HEK293 (cell line): ENCODE results near the gene CXCL3.

Experiments
- CTCF ChIA-PET: fragments of 350-600 bp; formaldehyde crosslinking; extraction: SDS; loops from one replicate; lab custom pipeline; 2021; ENCODE audit warnings: antibody characterized with exemption; lab: Yijun Ruan, JAX
- POLR2A ChIA-PET: fragments of 300-600 bp; formaldehyde crosslinking; extraction: SDS; loops from one replicate; lab custom pipeline; 2020; ENCODE audit warnings: antibody characterized with exemption, inconsistent platforms; lab: Yijun Ruan, JAX
- H3K27ac ChIP-seq: fragments of 200-500 bp; sonication (Bioruptor generic); 2 replicates; pipeline ENCODE4 v1.5.1; 2014; ENCODE audit warnings: low read depth, low read length, control low read depth, inconsistent platforms; ENCODE audit errors: extremely low read depth
- H3K36me3 ChIP-seq, 2 experiments: fragments of 200-500 bp in 1 of 2; sonication (Bioruptor generic) in 1 of 2; 1 replicate in 1 of 2; 2 replicates in 1 of 2; pipeline ENCODE4 v1.5.1; 2014 to 2017; ENCODE audit warnings: inconsistent platforms in 2 of 2, low read length in 2 of 2; ENCODE audit not compliant: control insufficient read depth in 2 of 2, insufficient read depth in 1 of 2
- H3K4me1 ChIP-seq: fragments of 200-500 bp; sonication (Bioruptor generic); 2 replicates; pipeline ENCODE4 v1.5.1; 2014; ENCODE audit warnings: mild to moderate bottlenecking, low read length, inconsistent platforms; ENCODE audit not compliant: control insufficient read depth, insufficient read depth
- H3K4me3 ChIP-seq: 2 replicates; pipeline ENCODE4 v1.5.1; 2011; ENCODE audit warnings: low read depth, mild to moderate bottlenecking, control low read depth, low read length, moderate library complexity
- H3K9me3 ChIP-seq: fragments of 200-500 bp; sonication (Bioruptor generic); 2 replicates; pipeline ENCODE4 v1.5.1; 2014; ENCODE audit warnings: low read depth, low read length, inconsistent platforms; ENCODE audit not compliant: control insufficient read depth, insufficient read depth
- HOXC10 ChIP-seq: sonication (generic); formaldehyde crosslinking; IDR thresholded peaks from 2 replicates; pipeline ENCODE4 v1.8.1; 2023; ENCODE audit warnings: mild to moderate bottlenecking, missing genetic modification reagents
- INSM2 ChIP-seq: fragments of 450-650 bp; formaldehyde crosslinking; IDR thresholded peaks from 2 replicates; pipeline ENCODE4 v1.5.1; 2016; ENCODE audit warnings: missing biosample characterization, missing genetic modification characterization
- MEIS1 ChIP-seq: sonication (generic); formaldehyde crosslinking; IDR thresholded peaks from 2 replicates; pipeline ENCODE4 v1.8.1; 2022; ENCODE audit warnings: missing genetic modification reagents, mild to moderate bottlenecking, borderline replicate concordance
- PATZ1 ChIP-seq: fragments of 450-650 bp; formaldehyde crosslinking; IDR thresholded peaks from 2 replicates; pipeline ENCODE4 v1.5.1; 2016; ENCODE audit warnings: missing biosample characterization, missing genetic modification characterization
- SETDB1 ChIP-seq: IDR thresholded peaks from one replicate; pipeline ENCODE4 v1.6.1; 2017; ENCODE audit warnings: mild to moderate bottlenecking, low read length, moderate library complexity, mixed read lengths; ENCODE audit not compliant: insufficient read length
- TCF7L2 ChIP-seq: IDR thresholded peaks from 2 replicates; pipeline ENCODE4 v1.6.1; 2011; ENCODE audit warnings: low read depth, mild to moderate bottlenecking, inconsistent platforms, low read length, moderate library complexity, borderline replicate concordance
- ZBTB48 ChIP-seq: fragments of 450-650 bp; formaldehyde crosslinking; IDR thresholded peaks from 2 replicates; pipeline ENCODE4 v1.5.1; 2016; ENCODE audit warnings: missing biosample characterization, missing genetic modification characterization
- ZEB2 ChIP-seq: fragments of 450-650 bp; formaldehyde crosslinking; IDR thresholded peaks from 2 replicates; pipeline ENCODE4 v1.5.1; 2016; ENCODE audit warnings: missing biosample characterization, missing genetic modification characterization
- ZNF174 ChIP-seq: fragments of 450-650 bp; formaldehyde crosslinking; IDR thresholded peaks from 2 replicates; pipeline ENCODE4 v1.5.0; 2017; ENCODE audit warnings: missing biosample characterization, mild to moderate bottlenecking, missing genetic modification characterization
- ZNF214 ChIP-seq: fragments of 450-650 bp; formaldehyde crosslinking; IDR thresholded peaks from 2 replicates; pipeline ENCODE4 v1.5.1; 2017; ENCODE audit warnings: missing biosample characterization, mild to moderate bottlenecking, missing genetic modification characterization, borderline replicate concordance
- ZNF239 ChIP-seq: fragments of 450-650 bp; formaldehyde crosslinking; IDR thresholded peaks from 2 replicates; pipeline ENCODE4 v1.5.1; 2016; ENCODE audit warnings: missing biosample characterization, missing genetic modification characterization
- ZNF280C ChIP-seq: fragments of 450-650 bp; formaldehyde crosslinking; IDR thresholded peaks from 2 replicates; pipeline ENCODE4 v1.5.1; 2016; ENCODE audit warnings: missing biosample characterization, missing genetic modification characterization
- ZNF311 ChIP-seq: fragments of 450-650 bp; formaldehyde crosslinking; IDR thresholded peaks from 2 replicates; pipeline ENCODE4 v1.5.1; 2017; ENCODE audit warnings: missing biosample characterization, missing genetic modification characterization, borderline replicate concordance
- ZNF433 ChIP-seq: fragments of 450-650 bp; formaldehyde crosslinking; IDR thresholded peaks from 2 replicates; pipeline ENCODE4 v1.5.1; 2016; ENCODE audit warnings: missing biosample characterization, missing genetic modification characterization, low read depth
- ZNF48 ChIP-seq: fragments of 450-650 bp; formaldehyde crosslinking; IDR thresholded peaks from 2 replicates; pipeline ENCODE4 v1.5.1; 2016; ENCODE audit warnings: missing biosample characterization, missing genetic modification characterization
- ZNF488 ChIP-seq: fragments of 450-650 bp; formaldehyde crosslinking; IDR thresholded peaks from 2 replicates; pipeline ENCODE4 v1.5.1; 2016; ENCODE audit warnings: missing biosample characterization, missing genetic modification characterization
- ZNF596 ChIP-seq: fragments of 450-650 bp; IDR thresholded peaks from 2 replicates; pipeline ENCODE4 v1.5.0; 2018; ENCODE audit warnings: missing biosample characterization, mild to moderate bottlenecking, missing genetic modification characterization, moderate library complexity
- ZNF654 ChIP-seq: fragments of 450-650 bp; formaldehyde crosslinking; IDR thresholded peaks from 2 replicates; pipeline ENCODE4 v1.5.1; 2016; ENCODE audit warnings: low read depth, missing biosample characterization, missing genetic modification characterization
- ZNF692 ChIP-seq: fragments of 450-650 bp; formaldehyde crosslinking; IDR thresholded peaks from 2 replicates; pipeline ENCODE4 v1.5.1; 2016; ENCODE audit warnings: missing biosample characterization, missing genetic modification characterization
- ZNF777 ChIP-seq: fragments of 450-650 bp; formaldehyde crosslinking; IDR thresholded peaks from 2 replicates; pipeline ENCODE4 v1.5.1; 2017; ENCODE audit warnings: missing biosample characterization, missing genetic modification characterization, borderline replicate concordance
- ZNF785 ChIP-seq: fragments of 450-650 bp; formaldehyde crosslinking; IDR thresholded peaks from 2 replicates; pipeline ENCODE4 v1.5.1; 2016; ENCODE audit warnings: missing biosample characterization, missing genetic modification characterization
- ZNF830 ChIP-seq: fragments of 450-650 bp; IDR thresholded peaks from 2 replicates; pipeline ENCODE4 v1.5.0; 2018; ENCODE audit warnings: missing biosample characterization, missing genetic modification characterization, low read depth, mild to moderate bottlenecking, moderate library complexity
- ZSCAN23 ChIP-seq: fragments of 450-650 bp; formaldehyde crosslinking; IDR thresholded peaks from 2 replicates; pipeline ENCODE4 v1.5.1; 2016; ENCODE audit warnings: missing biosample characterization, missing genetic modification characterization

The CXCL3 gene

GRCh38 chr4:74012130-74012529 lies 26.4 kb downstream of the CXCL3 start:
- CTCF ChIA-PET = no interaction called here
- POLR2A ChIA-PET = no interaction called here
- no peaks in the 10 kb centered on the region for H3K36me3 ChIP-seq
- H3K27ac ChIP-seq = no peak overlapping the region
- no peaks in the 10 kb centered on the region for H3K4me1 ChIP-seq
- H3K4me3 ChIP-seq = no peak overlapping the region
- TF ChIP-seq ZNF488 (tag by site-specific recombination) = no peak
- no peak for TF ChIP-seq HOXC10
- no peak for TF ChIP-seq ZNF692
- TF ChIP-seq SETDB1 = no peak
- TF ChIP-seq ZNF239 = no peak
- no peaks in the 10 kb centered on the region for H3K9me3 ChIP-seq

GRCh38 chr4:74009307-74009706 lies 29.2 kb downstream of the CXCL3 start:
- Histone ChIP-seq H3K4me3 (no peak overlapping the region), H3K4me1 (no peaks in the 10 kb centered on the region), H3K36me3 (no peaks in the 10 kb centered on the region)
- TF ChIP-seq ZSCAN23 (tag by site-specific recombination) = no peak
- no peak for TF ChIP-seq PATZ1
- no peak for TF ChIP-seq ZEB2 (tag by site-specific recombination)
- no peak for TF ChIP-seq ZBTB48 (tag by site-specific recombination)
- TF ChIP-seq MEIS1 (CRISPR knock-in tag) = no peak
- no peak for TF ChIP-seq ZNF777 (tag by site-specific recombination)
- no peak for TF ChIP-seq TCF7L2
- no peak for TF ChIP-seq ZNF214 (tag by site-specific recombination)
- no peak for TF ChIP-seq ZNF785 (tag by site-specific recombination)
- TF ChIP-seq, all 188 proteins: peak for 0
- ChIA-PET CTCF (no interaction called here), POLR2A (no interaction called here)
- no peak overlapping the region for H3K27ac ChIP-seq
- H3K9me3 ChIP-seq = no peaks in the 10 kb centered on the region

- H3K27ac ChIP-seq = no peak overlapping the region
- no peaks in the 10 kb centered on the region for H3K4me1 ChIP-seq
- POLR2A ChIA-PET = no interaction called here
- no peak for TF ChIP-seq INSM2 (tag by site-specific recombination)
- TF ChIP-seq ZNF311 = no peak
- TF ChIP-seq SETDB1 = no peak
- no peak for TF ChIP-seq ZNF280C (tag by site-specific recombination)
- no peak for TF ChIP-seq HOXC10
- no peak for TF ChIP-seq ZNF830 (tag by site-specific recombination)
- TF ChIP-seq ZNF654 (tag by site-specific recombination) = no peak
- no peak for TF ChIP-seq ZNF596
- no peak for TF ChIP-seq ZNF433 (tag by site-specific recombination)
- TF ChIP-seq ZNF48 (tag by site-specific recombination) = no peak
- no peak for TF ChIP-seq ZNF174 (tag by site-specific recombination)
- CTCF ChIA-PET = interaction anchor here (1.3 kb wide), 1 partner anchor 13 kb away, joined by 4 read pairs; no protein-coding TSS in a partner anchor
- no peaks in the 10 kb centered on the region for H3K36me3 ChIP-seq
- H3K9me3 ChIP-seq = no peaks in the 10 kb centered on the region
- no peak overlapping the region for H3K4me3 ChIP-seq
Observed at GRCh38 chr4:74006009-74006476, 32.4 kb downstream of the CXCL3 start.
